RPMI8226 (cell line): ENCODE data around the gene NUP210.
"Not testable (repeated sequence)": the region's sequence is repeated elsewhere in the genome, so short reads cannot be mapped to it uniquely, and the experiment has no call there.

Experiments used
- DNase-seq: peaks from one replicate; pipeline ENCODE4 v3.0.0-alpha.2; 2015

Gene NUP210

DNA sequence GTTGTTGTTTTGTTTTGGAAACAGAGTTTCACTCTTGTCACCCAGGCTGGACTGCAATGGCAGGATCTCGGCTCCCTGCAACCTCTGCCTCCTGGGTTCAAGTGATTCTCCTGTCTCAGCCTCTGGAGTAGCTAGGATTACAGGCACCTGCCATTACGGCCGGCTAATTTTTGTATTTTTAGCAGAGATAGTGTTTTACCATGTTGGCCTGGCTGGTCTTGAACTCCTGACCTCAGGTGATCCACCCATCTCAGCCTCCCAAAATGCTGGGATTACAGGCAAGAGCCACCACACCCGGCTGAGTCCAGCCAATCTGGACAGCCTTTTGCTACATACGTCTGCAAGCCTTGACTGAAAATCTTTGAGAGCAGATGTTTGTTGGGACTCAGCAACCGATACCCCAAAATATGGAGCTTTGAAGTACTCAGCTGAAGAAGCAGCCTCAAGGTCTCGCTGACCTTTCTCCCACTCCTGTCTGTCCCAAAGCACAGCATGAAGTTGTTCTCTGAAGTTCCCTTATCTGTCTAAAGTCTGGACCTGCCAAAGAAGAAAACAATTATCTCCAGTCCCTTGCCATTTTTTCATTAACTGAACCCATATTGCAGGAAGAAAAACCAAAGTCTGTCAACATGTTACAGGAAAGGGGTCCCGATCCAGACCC lies 9.6 kb upstream of the NUP210 start:
- no peak for DNase-seq

DNA sequence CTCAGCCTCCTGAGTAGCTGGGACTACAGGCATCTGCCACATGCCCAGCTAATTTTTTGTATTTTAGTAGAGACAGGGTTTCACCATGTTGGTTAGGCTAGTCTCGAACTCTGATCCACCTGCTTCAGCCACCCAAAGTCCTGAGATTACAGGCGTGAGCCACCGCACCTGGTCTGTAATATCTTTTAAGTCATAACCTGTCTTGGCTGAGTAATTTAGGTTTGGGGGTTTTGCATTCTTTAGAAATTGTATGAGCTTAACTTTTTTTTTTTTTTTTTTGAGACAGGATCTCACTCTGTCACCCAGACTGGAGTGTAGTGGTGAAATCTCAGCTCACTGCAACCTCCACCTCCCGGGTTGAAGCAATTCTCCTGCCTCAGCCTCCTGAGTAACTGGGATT lies 8.6 kb upstream of the NUP210 start:
- not testable (repeated sequence) for DNase-seq

DNA sequence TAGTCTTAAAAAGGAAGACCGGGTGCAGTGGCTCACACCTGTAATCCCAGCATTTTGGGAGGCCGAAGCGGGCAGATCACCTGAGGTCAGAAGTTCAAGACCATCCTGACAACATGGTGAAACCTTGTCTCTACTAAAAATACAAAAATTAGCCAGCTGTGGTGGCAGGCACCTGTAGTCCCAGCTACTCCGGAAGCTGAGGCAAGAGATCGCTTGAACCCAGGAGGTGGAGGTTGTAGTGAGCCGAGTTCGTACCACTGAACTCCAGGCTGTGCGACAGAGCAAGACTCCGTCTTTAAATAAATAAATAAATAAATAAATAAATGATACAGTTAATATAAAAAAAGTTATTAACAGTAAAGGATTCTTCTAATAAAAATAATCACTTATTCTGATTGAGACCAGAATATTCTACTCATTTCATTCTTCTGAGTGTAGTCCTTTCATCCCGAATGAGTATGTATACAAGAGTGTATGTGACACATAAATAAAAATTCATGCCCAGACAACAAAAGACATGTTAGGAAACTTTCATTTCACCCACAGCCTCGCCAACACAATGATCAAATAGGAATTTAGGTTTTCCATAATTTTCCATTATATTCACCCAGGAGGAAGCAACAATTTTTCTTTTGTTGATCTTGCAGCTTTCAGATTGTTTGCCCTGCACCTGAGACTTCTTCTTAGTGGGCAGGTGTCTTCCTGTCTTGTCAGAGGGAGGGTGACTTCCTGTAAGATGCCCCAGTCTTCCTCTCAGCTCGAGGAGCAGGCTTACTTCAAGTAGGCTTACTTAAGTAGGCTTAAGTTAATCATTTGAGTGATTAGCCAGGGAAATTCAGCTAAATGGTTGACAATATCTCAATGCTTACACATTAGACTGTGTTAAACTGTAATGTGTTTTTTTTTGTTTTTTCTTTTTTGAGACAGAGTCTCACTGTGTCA lies 7.8 kb upstream of the NUP210 start:
- peak; percentile 73 for DNase-seq

DNA sequence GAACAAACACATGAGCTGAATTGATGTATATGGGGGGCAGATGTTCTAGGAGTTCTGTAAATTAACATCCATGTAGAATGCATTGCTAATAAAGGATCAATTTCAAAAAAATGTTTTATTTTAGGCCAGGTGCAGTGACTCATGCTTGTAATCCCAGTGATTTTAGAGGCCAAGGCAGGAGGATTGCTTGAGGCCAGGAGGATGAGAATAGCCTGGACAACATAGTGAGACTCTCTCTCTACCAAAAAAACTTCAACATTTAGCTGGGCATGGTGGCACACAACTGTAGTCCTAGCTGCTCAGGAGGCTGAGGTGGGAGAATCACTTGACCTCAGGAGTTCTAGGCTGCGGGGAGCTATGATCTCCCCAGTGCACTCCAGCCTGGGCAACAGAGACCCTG lies 6.5 kb upstream of the NUP210 start:
- no peak for DNase-seq

DNA sequence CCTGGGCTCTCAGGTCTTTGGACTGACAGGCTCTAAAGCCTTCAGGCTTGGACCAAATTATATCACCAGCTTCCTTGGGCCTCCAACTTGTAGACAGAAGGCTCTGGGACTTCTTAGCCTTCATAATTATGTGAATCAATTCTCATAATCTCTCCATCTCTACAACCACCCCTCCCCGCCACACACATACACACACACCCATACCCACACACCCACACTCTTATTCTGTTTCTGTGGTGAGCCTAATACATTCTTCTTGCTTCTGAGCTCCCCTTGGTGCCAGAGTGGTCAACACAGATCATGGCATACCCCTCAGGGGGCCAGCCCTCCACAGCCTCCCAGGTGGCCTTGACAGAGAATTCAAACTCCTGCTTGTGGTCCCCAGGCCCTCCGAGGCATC lies 5.6 kb upstream of the NUP210 start:
- no peak for DNase-seq

DNA sequence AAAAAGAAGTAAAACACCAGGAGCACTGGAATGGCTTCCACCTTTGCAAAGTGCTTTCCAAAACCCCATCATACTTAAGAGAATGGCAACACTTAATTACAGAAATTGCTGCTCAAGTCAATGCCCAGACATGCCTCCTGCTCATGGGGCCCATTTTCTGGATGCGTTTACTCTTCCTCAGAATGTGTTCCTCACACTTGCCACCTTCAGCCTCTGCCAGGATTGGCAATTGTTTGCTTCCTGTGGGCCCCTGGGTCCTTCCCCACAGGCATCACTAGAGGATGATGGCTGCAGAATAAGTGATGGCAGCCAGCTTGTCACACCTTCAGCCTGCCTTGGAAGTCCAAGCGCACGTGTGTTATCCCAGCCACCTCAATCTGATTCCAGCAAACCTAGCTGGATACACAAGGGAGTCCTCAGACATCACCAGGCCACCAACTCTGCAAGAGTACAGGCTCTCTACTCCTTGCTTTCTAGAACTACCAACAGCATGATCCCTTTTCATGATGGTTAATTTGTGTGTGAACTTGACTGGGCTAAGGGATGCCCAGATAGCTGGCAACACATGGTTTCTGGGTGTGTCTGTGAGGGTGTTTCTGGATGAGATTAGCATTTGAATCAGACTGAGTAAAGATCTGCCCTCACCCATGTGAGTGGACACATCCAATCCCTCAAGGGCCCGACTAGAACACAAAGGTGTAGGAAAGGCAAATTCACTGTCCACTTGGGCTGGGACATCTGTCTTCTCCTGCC lies 4.9 kb upstream of the NUP210 start:
- DNase-seq: no peak

DNA sequence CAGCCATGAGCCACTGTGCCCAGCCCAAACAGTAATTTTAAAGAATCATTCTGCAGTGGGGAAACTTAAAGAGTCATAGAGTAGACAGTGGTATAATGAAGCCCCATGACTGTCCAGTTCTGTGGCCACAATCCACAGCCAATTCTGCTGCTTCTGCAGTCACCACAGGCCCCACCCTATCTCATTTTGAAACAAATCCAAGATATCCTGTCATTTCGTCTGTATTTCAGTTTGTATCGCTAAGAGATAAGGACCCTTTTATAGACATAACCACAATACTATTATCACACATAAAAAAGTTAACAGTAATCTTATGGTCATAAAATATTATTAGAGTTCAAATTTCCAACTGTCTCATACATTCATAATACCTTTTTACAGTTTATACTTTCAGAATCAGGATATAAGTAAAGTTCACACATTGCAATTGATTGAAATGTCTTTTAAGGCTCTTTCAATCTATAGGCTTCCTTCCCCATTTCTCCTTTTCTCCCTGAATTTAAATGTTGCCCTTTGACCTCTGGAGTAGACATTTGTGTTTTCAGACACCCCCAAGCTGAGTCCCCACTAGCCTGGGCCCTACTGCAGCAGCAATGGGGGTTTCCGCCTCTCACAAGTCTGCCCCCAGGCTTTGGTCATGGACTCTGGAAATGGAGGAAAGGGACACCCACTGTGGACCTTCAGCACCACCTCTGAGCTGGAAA lies 4.2 kb upstream of the NUP210 start:
- DNase-seq: no peak

DNA sequence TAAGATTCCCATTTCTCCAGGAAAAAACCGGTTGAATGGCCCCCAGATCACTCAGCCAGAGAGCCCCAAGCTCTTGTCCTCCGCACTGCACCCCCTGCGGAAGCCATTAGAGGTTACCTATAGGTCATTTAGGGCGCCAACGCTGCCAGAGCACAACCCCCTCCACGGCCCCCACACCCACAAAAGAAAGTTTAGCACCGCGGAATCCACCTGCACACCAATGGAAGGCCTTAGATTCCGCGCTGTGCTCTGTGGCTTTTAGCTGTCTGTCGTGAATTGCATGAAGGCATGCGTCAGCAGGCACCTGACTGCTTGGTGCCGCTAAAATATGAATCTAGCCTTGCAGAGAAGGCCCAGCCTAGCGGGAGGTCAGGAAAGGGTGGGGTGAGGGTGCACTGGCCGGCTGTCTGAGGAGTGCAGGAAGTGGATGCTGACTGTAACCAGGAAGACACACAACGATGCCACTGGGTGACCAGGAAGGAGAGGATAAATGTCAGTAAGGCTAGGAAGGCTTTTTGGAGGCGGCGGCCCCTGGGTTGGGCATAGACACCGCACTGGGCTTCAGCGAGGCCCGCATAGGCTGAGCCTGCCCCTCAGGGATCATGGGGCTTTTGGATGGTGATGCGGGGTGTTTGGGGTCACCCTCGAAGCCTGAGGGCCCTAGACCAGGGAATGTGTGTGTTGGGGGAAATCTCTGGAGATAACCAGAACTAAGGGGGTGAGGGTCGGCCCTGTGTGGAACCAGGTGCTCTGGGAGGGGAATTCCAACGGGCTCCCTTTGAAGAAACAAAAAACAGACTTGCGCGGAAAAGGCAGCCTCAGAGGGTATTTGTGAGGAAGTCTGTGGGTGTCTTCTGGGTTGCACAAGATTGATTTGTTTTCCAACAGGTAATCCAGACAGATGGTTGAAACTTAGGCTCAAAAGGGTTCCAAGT lies 976 bp upstream of the NUP210 start:
- DNase-seq: peak; percentile 94

DNA sequence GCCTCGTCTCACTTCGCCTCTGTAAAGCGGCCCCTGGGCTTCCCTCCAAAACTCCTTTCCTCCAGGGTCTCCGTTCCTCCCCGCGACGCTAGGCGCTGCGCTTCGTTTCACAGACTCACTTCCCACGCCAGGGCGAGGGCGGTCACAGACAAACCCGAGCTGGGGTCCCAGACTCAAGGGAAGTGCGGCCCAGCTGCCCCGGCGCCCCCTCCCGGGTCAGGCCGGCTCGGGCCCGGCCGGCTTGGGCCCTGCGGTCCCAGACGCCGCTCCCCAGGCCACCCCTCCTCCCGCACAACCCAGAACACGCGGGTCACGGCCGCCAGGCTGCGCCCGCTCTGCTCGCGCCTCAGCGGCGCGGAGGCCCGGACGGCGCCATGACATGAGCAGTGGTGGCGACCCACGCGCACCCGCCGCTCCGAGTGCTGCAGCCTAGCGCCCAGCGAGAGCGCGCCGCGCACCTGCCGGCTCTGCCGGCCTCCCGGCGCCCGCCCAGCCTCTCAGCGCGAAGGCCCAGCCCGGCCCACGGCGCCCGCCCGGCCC lies 547 bp downstream of the NUP210 start:
- peak; percentile 59 for DNase-seq

DNA sequence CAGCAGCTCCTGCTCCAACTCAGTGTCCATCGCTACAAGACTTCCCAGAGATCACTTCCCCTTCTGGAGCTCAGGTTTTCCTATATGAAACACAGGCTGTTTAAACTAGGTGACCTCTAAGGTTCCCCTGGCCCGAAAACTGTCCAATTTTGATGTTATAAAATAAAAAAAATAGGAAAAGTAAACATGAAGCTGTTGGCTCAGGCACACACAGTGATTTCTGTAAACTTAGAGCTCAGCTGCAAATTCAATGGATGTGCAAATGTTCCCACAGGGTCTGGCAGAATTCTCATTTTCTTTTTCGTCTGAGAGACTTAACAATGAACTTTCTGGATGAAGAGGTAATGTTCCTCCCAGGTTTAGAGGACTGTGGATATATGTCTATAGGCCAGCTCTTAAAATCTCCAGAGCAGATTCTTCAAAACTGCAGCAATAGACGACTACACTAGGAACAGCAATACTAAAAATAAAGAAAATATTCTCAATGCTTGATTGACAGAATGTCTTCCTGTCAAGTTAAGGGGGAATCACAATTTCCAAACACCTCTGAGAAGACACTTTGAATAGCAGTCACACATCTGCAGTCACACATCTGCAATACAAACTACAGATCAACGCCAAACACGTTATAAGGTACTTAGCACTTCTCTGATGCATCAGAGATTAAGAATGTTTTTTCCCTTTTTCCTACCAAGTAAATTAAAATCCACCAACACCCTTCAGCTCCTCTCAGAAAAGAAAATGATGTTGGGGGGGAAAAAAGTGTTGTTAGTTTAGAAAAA lies 2.8 kb downstream of the NUP210 start:
- no peak for DNase-seq

DNA sequence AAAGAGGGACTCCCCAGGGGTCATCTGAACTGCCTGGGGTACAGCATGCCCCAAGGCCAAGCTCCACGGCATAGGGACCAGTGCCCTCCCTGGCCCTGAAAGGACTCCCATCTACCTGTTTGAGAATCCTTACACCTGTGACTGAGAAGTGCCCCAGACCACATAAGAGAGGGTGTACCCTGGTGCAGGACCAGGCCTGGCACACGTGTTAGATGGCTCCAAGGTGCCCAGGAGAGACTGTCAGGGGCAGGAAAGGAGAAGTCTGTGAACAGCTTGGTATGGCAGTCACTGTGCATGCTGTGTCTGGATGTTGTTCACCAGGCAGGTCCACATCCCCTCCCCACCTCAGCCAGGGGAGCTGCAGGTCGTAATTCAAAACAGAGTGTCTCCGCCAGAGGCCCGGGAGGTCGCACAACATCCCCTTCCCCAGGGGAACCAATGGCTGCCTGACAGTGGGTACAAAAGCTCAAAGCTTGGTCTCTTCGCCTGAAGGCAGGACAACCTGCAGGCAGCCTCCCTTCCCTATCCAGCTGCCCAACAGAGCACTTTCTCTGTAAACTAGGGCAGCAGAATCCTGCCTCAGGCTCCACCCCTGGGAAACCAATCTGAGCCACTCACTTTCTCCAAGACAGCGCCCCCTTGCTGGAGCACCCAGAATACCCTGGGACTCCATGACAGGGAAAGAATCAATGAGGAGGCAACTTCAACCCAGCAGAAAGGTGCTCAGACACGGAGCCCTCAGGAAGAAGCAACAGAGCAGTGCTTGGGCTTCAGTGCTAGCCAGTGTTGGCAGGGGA lies 3.9 kb downstream of the NUP210 start:
- DNase-seq: no peak

DNA sequence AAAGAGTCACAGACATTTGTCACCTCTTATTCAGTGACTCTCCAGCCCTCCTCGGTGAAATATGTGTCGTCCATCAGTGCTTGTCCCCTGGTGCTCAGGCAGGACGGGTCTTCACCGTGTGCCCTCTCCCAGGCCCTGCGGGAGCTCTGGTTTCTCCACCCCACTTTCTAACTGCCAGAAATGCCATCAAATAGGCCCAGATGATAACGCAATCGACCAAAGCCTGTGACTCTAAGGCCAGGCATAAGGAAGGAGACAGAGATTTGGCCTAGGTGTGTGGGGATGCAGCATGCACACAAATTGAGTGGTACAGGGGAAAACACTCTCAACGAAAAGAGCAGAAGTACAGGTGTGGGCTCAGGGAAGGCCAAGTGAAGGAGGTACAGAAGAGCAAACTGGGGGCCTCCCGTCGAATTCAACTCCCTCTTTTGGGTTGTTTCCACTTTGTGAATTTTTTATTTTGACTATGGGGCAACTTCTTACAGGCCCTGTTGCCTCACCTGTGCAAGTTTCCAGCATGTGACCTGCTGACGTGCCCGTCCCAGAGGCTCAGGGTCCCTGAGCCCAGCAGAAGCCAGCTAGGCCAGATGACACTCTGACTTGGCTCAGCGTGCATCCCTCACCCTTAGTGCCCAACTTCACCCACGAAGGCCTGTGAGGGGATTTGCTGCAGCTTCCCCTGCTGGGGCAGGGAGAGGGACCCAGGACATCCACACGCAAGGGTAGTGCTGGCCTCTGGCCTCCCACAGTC lies 4.7 kb downstream of the NUP210 start:
- DNase-seq: no peak

DNA sequence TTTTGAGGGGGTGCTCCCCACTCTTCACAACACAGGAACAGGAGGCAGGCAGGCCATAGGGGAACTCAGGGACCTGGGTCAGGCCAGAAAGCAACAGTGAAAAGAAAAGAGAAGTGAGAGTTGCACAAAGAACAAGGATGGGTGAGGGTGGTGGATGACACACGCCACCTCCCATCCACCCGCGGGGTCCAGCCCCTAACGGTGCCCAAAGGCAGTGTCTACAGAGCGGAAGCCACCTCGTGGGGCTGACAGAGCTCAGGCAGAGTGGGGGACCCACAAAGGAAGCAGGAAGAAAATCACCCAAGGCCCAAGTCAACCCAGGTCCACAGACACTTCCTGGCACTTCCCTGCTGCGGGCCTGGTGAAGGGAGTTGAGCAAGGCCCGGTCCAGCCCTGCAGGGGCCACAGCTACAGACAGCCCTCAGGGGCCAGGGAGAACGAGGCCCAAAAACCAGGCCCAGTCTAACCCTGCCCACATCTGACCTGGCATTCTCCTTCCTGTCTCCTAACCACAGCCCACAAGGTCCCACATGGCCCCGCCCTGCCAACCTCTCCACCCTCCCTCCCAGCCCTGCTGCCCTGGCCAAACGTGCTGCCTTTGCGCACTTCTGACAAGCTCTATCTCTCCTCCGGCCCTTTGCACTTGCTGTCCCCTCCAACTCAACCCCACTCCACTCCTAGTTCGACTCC lies 5.9 kb downstream of the NUP210 start:
- DNase-seq: peak; percentile 90

DNA sequence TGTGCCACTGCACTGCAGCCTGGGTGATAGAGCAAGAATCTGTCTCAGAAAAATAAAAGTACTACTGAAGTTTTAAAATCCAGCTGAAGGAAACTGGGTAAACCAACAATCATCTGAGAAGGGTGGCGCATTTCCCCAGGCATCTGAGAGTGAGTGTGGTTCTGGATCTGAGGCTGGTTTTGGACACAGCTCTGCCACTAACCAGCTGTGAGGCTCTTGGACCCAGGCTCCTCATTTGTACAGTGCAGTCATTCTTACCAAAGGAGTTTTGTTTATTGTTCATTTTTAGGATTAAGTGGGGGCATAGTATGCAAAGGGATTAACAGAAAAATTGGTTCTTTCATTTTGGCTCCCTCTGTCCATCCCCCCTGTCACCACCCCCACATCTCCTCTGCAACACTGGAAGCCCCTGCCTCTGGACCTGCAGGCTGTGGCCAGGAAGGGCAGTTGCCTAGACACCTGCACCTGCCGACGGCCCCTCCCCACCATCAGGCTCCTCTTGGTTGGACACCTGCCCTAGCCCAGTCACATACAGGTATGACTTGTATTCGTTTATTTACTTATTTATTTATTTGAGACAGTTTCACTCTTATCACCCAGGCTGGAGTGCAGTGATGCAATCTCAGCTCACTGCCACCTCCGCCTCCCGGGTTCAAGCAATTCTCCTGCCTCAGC lies 8.8 kb downstream of the NUP210 start:
- DNase-seq: no peak

DNA sequence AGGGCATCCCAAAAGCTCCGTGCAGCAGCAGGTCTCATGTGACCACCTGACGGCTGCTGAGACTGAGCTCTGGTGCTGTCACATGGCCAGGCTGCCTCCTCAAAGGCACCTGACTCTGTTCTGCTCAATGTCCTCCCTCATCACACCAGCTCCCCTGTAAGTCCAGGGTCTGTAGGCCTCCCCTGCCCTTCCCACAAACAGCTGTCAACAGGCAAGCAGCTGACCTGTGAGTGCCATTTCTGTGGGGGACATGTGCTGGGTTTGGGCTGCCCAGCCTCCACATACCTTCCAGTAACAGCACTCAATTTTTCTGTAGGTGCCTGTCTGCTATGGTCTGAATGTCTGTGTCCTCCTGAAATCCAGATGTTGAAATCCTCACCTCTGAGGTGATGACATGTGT lies 11.2 kb downstream of the NUP210 start:
- DNase-seq: no peak

DNA sequence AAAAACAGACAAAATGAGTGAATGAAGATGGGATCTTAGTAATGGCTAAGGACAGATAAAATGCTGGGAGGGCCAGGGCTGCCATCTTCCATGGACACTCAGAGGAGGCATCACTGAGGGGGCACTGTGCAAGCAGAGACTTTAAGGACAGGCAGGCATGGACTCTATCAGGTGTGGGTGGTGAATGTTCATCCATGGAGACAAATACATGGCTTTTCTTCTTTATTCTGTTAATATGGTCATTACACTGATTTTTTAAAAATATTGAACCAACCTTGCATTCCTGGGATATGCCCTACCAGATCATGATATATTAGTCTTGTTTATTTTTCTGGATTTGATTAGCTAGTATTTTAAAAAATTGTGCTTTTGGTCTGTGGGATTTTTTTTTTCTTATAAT lies 12.2 kb downstream of the NUP210 start:
- DNase-seq: no peak

DNA sequence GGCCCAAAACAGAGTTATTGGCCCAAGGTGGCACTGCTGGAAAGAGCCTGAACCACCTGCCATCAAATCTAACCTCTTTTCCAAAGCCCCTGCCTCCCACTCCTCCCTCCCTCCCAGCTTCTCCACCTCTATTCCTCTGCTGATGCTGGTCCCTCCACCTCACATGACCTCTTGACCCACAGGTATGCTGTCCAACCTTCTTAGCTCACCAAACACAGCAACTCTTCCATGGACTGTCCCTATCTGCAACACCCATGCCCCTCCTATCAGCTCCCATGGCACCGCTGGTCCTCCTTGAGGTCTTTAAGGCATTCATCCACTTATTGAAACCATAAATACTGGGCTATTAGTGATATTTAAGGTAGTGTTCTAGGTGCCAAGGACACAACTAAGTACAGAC lies 12.6 kb downstream of the NUP210 start:
- no peak for DNase-seq

DNA sequence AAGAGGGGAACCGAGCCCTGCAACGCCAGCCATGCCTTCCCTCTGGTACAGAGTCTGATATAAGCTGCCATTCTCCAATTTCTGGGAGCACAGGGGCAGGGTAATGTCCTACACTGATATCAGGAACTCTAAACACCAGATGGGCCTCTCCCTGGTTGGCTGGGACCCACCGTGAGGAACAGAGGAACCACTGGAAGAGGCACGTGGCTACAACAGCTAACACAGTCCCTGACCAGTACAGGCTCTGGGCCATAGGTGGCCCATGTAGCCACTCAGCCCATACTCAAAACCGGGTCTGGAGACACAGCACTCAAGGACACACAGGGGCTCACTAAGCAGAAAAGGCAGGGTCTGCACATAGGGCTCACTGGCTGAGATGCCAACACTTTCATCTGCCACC lies 13.9 kb downstream of the NUP210 start:
- no peak for DNase-seq
